Umbilical cord (tissue), 2 donors: Measurements from ENCODE around the gene BLOC1S3. TPM values are rescaled to one million over a fixed set of nuclear protein-coding genes. Genes with fewer than 3 reads are reported as not detected.

Source experiments
- DNase-seq: peaks from one replicate; pipeline ENCODE4 v3.0.0-alpha.2; 2015; ENCODE audit warnings: low spot score
- total RNA-seq: library from RNA; depleted of rRNA; stranded (reverse); fragments of >200 nt; gene quantifications from one replicate; pipeline ENCODE4 v1.2.3, GENCODE V29; 2014; ENCODE audit warnings: low replicate concordance; ENCODE audit not compliant: insufficient read depth

BLOC1S3 gene, protein sequence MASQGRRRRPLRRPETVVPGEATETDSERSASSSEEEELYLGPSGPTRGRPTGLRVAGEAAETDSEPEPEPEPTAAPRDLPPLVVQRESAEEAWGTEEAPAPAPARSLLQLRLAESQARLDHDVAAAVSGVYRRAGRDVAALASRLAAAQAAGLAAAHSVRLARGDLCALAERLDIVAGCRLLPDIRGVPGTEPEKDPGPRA
- 0.72 TPM for total RNA-seq

DNA sequence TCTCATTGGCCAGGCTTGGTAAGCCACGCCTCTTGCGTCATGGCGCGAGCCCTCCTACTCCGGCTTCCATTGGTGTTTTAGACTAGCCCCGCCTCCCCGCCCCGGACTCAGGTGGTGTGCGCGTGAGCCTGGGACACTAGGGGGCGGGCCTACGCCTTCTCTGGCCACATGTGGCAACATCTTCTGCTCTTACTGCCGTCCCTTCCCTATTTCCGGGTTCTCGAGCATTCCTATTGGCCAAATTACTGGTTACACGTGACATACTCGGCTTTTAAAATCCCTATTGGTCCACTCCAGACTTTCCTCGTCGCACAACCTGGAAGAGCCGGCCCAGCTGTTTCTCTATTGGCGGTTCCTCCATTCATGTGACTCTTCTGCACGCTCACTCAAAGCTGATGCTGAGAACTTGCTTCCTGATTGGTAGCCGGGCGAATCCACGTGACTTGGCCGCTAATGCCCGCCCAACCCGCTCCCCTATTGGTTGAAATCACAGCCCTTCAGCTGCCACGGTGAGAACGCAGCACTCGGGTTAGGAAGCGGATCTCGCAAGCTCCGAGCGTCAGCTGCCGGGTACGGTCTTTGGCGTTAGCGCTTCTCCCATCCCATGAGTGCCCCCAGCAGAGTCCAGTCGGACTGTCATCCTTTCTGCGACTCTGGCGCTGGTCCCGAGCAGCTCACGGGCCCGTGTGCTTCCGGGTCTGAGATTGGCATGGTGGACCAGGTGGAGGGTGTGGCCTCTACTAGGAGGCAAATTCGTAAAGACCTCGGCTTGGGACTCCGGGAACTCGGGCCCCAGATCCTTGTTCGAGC is at the start of gene BLOC1S3:
BLOC1S3 (plus strand) TSS at position 523 of the 810 bp plus-strand sequence. CDS start 513 bp downstream, outside the sequence.
- DNase-seq: peak; percentile 100

DNA sequence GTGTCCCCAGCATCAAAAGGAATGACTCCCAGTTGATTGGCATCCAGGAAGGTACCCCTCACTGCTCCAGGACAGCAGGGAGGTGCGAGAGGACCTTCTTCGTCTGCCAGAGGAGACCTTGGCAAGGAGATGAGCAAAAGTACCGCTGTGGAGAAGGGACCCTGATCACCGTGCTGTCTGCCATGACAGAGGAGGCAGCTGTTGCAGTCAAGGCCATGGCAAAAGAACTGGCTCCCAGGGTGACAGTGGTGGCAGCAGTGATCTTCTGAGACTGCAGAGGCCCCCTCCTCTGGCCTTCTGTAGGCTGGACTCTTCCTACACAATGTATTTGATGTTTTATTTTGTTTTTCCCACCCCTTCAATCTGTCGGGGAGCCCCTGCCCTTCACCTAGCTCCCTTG is 49.8 kb upstream of the BLOC1S3 start:
- DNase-seq: no peak

DNA sequence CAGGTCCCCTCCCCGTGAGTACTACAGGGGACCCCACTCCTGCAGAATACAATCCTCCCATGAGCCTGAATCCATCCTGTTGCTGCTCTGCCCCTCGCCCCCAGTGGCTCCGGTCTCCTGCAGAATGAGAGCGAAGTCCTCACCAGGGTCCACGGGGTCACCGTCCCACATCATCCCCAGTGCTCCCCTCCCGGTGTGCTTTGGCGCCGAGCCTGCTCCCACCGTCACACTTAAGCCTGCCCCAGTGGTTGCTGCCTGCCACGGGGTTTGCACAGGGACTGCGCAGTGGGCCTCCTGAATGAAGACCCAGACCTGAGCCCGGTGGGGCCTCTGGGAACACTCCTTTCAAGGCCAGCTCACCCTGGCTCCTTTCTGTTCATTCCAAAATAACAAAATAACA is 48.3 kb upstream of the BLOC1S3 start:
- no peak for DNase-seq

DNA sequence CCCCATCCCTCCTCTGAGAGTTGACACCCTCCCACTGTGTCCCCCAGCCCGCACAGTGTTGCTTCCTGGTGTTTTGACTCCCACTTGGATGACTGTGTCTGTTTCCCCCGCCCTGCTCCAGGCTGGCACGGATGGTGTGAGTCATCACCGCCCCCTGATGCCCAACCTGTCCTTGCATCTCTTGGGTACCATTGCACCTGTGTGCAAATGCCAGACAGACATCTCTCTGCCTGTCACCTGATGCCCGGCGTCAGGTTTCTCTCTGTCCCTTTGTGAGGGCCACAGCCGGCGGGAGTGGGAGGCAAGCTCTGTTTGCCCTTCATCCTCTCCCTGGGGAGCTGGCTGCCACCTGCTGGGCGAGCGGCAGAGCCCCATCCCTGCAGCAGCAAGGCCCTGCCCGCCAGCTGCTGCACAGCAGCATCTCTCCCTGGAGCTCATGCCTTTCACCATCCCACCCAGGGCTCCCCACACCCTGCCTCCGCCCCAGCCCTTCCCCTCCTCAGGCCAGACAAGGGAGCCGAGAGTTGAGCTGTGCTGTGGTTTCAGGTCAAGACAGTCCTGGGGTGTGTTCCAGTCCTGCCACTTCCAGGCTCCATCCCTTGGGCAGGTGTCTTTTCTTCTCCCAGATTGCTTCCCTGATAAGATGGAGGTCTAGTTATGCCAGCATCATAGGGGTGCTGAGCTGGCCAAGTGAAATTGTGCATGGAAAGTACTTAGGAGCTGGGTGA is 47.5 kb upstream of the BLOC1S3 start:
- DNase-seq: no peak

DNA sequence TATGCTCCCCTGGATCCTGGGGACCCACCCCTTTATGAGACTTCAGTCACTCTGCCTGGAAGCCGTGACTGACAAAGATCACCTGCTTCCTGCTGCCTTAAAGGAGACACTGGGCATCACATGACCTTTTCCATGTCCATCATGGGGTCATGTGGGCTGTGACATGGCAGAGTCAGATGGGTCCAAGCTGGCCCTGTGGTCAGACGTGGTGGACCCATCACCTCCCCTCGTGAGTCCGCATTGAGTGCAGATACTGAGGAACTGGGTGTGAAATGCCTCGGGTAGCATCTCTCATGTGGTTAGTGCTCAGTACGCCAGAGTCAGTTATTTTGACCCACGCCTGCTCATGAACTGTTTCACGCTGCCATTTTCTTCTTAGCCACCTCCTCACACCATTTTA is 44.9 kb upstream of the BLOC1S3 start:
- no peak for DNase-seq

DNA sequence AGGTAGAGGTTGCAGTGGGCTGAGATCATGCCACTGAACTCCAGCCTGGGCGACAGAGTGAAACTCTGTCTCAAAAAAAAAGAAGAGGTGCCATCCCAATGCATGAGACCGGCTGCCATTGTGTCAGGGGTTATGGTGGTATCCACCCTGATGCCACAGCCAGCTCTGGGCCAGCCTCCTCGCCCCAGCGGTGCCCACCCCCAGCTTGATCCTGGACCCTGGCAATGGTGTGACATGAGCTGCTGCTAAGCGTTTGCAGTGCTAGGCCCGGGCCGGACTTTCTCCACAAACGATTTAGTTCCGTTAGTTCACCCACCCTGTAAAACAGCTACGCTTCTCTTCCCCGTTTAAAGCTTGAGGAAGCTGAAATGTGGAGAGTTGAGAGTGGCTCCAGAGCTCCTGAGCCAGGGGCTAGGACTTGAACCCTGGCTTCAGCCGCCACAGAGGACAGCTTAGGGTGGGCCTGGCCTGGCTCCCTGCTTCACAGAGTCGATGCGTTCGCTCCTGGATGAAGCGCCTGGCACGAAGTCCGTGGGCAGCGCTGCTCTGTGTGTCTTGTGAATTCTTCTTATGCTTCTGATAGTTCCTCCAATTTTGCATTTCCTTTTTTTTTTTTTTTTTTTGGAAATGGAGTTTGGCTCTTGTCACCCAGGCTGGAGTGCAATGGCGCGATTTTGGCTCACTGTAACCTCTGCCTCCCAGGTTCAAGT is 43.3 kb upstream of the BLOC1S3 start:
- DNase-seq: no peak

DNA sequence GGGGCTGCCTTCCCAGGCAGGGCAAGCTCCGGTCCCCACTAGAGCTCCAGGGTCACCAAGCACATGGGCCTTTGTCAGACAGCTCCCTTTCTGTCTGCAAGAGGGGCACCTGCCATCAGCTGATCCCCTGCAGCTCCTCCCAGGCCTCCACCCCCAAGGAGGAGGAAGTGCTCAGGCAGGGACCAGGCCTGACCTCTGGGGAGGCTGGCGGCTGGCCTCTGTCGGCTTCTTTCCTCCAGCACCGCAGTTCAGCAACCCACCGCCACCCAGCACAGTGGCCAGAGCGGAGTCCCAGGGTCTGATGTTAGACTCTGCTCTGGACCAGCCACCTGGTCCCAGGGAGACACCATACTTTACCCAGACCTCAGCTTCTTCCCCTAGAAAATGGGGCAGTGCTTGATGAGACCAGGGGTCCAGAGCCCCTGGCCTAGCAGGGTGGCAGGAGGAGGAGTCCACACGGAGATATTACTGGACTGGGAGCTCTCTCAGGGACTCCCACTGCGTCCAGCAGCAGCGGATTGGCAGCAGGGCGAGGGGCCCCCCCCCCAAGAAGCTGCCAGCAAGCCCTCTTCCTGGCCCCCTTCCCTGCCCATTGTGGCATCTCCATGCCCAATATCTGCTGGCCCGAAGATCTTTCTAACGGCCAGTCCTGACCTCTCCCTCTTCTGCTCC is 41.9 kb upstream of the BLOC1S3 start:
- no peak for DNase-seq

DNA sequence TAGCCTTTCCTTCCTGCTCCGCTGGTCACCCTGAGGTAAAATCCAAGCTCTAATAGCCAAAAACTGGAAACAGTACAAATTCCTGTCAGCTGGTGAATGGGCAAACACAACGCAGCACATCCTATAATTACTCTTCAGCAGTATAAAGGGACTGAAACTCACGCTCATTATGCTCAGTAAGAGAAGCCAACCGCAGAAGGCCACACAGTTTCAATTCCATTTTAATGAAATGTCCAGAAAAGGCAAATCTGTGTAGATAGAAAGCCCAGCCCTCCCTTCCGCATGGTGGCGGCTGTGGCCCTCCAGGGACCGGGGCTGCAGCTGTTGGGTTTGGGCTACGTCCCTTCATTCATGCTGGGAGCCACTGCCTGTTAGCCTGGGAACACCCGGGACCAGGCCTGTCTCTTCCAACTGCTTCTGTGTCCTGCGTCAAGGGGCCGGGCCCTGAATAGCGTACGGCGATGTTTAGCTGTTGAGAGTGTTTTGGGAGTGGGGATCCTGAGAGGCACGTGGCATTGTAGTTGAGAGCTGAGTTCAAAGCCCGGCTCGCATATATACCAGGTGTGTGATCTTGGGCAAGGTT is 41.3 kb upstream of the BLOC1S3 start:
- no peak for DNase-seq

DNA sequence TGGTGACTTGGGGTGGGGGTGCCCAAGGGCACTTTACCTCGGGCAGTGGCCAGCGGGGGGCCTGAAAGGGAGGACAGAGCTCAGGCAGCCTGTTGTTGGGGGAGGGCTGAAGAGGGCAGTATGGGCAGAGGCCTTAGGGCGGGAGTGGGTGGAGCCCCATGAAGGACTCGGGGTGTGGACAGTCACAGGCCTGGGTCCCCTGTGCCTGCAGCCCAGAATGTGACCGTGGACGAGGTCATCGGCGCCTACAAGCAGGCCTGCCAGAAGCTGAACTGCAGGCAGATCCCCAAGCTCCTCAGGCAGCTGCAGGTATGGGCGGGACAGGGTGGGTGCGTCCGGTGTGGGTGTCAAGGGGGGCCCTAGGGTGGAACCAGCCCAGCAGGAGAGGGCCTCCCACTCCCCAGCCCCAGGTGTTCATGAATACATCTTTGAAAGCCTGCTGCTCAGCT is 40.3 kb upstream of the BLOC1S3 start:
- DNase-seq: no peak

DNA sequence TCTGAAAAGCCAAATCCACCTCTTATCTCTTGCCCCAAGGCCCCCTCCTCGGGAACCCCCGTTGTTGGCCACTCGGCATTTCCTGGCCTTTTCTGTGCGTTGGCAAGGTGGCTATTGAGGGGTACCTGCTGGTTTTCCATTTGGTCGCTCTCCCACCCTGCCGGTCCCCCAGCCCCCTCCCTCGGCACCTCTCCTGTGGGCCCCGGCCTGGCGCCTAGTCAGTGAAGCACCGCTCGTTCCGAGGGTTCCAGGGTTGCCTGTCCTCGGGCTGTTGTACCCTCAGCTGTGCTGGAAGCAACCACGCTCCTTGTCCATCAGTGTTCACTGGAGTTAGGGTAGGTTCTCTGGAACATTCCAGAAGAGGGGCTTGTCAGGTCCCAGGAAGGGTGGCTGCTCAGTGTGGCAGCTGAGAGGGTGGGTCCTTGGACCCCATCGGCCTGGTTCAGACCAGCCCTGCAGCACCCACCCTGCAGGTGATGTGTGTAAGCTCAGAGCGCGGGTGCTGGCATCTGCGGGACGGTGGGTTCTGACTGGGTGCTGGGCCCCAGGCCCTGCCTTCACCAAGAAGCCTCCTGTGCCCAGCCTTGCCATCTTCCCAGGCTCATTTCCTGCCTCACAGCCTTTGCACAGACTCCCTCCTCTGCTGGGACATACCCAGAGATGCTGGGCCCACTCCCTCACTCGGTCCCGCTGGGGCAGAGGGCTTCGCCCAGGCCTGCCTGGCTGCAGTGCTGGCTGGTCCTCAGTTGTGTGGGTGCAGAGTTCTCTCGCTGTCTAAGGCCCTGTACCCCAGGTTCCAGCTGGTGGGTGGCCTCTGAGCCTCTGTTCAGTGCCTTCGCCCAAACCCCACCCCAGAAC is 39.1 kb upstream of the BLOC1S3 start:
- DNase-seq: no peak

DNA sequence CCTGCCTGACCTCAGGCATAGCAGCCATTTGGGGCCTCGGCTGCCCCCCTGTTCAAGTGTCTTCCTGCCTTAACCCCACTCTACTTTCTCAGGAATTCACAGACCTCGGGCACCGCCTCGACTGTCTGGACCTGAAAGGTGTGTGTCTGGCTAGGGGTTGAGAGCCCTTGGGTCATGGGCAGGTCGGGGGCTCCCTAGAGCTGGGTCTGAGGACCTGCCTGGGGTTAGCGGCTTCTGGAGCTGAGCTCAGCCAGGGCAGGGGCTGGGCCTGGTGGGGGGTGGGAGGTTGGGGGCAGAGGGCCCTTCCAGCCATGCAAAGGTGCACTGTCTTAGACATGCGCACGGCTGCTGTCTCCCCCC is 38.5 kb upstream of the BLOC1S3 start:
- DNase-seq: no peak

DNA sequence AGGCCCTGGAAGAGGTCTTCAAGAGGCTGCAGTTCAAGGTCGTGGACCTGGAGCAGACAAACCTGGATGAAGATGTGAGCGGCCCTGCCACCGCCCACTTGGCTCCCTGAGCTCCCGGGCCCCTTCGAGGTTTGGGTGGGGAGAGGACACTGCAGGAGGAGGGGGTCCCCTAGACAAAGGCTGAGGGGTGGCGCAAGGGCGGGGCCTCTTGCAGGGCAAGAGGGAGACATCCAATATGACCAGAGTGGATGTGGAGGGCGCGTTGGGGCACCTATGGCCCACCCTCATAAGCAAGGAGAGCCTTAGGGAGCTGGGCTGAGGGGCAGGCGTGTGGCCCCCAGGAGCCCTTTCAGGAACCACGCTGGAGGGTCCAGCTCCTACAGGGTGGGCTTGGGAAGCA is 38.1 kb upstream of the BLOC1S3 start:
- DNase-seq: no peak

DNA sequence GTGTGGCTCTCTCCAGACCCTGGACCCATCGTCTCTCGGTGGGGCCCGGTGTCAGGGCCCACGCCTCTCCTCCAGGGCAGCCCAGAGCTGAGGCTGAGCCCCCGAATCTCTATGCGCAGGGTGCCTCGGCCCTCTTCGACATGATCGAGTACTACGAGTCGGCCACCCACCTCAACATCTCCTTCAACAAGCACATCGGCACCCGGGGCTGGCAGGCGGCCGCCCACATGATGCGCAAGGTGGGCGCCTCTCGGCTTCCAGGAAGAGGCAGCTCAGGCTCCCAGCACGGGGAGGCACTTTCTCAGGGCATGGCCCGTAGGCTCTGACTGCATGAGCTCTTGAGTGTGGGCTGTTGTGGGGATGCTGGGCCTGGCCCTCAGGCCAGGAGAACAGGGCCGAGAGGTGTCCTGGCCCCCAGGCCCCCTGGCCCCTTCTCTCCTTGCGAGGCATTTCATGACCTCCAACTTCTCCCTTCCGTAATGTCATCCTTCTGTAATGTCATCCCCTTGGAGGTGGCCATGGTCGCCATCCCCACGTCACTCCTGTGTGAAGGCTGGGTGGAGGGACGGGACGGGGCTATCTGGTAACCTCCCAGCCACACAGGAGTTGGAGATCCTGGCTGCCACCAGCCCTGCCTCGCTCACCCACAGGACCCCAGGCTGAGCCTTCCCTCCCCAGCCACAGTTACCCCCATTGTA is 37.2 kb upstream of the BLOC1S3 start:
- DNase-seq: no peak

DNA sequence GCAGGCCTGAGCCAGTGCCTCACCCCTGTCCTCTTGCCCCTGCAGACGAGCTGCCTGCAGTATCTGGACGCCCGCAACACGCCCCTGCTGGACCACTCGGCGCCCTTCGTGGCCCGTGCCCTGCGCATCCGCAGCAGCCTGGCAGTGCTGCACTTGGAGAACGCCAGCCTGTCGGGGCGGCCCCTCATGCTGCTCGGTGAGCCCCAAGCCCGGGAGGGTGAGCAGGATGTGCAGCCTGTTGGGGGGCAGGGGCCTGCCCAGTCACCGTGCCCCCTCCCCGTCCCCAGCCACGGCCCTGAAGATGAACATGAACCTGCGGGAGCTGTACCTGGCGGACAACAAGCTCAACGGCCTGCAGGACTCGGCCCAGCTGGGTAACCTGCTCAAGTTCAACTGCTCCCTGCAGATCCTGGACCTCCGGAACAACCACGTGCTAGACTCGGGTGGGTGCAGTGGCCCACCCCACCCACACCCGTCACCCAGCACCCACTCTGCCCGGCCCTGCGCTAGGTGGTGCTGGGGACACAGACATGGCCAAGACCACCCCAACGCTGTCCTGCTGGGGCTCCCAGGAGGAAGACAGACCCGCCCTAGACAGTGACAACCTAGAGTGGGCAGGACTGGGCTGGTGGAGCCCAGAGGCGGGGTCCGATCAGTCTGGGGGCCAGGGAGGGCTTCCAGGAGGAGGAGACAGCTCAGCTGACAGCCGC is 36.4 kb upstream of the BLOC1S3 start:
- DNase-seq: no peak

DNA sequence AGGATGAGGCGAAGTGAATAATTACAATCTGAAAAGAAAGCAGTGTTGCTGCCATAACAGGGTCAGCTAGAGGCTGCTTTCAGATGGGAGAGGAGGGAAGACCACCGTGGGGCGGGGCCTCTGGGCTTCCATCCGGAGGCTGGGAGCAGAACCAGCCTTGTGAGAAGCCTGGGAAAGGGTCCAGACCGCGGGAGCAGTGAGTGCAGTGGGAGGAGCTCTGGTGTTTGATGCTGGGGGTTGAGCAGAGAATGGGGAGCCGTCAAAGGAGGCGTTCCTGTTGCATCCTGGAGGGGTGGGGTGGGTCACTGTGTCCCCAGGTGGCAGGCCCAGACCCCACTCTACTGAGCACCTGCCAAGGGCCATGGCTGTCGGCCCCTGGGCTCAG is 35.9 kb upstream of the BLOC1S3 start:
- DNase-seq: no peak

DNA sequence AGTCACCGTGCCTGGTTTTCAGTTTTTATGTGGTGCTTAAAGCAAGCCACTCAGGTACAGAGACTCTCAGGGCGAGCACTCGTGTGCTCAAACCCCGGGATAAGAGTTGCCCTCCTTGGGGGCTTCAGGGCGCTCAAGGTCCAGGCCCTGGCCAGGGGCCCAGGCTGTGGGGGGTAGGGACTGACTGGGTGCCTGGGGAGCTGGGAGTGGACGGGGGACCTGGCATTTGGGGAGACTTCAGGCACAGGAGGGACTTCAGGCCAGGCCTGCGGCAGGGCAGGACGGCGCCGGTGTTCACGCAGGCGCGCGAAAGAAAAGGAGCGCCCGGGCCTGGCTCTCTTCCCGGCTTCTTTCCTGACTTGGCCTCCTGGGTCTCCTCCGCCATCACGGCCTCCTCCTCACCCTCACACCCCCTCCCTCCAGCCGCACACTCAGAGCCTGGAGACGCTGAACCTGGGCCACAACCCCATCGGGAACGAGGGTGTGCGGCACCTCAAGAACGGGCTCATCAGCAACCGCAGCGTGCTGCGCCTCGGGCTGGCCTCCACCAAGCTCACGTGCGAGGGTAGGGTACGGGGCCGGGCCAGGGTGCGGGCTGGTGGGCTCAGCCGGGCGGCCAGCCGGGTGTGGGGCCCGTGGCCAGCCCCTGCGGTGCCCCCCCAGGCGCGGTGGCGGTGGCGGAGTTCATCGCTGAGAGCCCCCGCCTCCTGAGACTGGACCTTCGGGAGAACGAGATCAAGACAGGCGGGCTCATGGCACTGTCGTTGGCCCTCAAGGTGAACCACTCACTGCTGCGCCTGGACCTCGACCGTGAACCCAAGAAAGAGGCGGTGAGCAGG is 33.9 kb upstream of the BLOC1S3 start:
- no peak for DNase-seq

DNA sequence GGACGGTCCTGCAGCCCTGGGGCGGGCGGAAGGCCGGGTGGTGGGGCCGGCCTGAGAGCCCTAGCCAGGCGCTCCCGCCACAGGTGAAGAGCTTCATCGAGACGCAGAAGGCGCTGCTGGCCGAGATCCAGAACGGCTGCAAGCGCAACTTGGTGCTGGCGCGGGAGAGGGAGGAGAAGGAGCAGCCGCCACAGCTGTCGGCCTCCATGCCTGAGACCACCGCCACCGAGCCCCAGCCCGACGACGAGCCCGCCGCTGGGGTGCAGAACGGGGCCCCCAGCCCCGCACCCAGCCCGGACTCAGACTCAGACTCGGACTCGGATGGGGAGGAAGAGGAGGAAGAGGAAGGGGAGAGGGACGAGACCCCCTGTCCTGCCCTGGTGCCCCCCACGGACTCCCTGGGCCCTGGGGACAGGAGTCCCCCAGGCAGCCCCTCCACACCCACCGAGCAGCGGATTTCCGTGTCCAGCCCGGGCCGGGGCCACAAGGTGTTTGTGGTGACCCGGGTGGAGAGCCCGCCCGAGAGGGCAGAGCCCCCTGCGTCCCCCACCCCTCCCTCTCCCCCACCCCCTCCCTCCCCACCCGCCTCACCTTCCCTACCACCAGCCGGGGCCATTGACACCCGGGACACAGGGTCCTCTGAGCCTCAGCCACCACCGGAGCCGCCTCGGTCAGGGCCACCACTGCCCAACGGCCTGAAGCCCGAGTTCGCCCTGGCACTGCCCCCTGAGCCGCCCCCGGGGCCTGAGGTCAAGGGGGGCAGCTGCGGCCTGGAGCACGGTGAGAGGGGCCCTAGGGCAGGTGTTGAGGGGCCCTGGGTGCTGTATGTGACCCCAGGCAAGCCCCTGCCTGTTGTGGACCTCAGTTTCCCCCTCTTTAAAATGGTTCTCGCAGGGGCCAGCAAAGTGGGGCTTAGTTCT is 33.1 kb upstream of the BLOC1S3 start:
- DNase-seq: no peak
